ENCODE results near the gene TP53BP2. TPM values are rescaled to one million over a fixed set of nuclear protein-coding genes. Genes with fewer than 3 reads are reported as not detected.
A peak's percentile ranks its signal among the peaks of the same experiment; 100 is the strongest.

TP53BP2 gene
- polyA plus RNA-seq, 1 donor from 2014 or later = 25.2 TPM

DNA sequence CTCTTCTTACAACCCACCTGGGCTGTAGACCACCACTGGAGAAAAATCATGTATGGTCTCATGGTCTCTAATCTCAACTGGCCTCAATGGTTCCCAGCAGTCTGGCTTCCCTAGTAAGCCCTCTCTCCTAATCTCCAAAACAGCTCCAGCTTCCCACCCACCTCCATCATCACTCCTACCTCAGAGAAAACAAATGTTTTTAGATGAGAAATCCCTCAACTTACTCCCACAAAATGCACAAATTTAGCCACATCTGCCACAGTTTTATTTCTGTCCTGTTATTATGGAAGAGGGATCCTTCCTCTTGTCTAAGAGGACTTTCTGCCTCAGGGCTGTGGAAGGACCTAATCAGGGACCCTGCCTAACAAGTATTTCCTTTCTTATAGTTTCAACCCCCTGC is 32.1 kb downstream of the TP53BP2 start:
- Histone ChIP-seq H2AFZ (ENCODE audit: low read depth, low read length) (no peak overlapping the region), H3K9ac (ENCODE audit: low read length) (no peak overlapping the region), H3K79me2 (replicated peaks; ENCODE audit: insufficient read depth, low read length) (no peaks in the 10 kb centered on the region), H3K27ac (ENCODE audit: low read length) (no peak overlapping the region), H3K36me3 (ENCODE audit: insufficient read depth, low read length) (no peaks in the 10 kb centered on the region), H3K4me3 (ENCODE audit: low read length) (no peak overlapping the region), H3K27me3 (ENCODE audit: insufficient read depth, low read depth, low read length) (no peaks in the 10 kb centered on the region), H4K20me1 (ENCODE audit: insufficient read depth) (no peaks in the 10 kb centered on the region), H3K9me3 (ENCODE audit: low read length) (no peaks in the 10 kb centered on the region), H3K4me2 (ENCODE audit: low read length) (no peak overlapping the region), H3K9me2 (ENCODE audit: insufficient read depth, low read length) (no peaks in the 10 kb centered on the region), H3F3A (ENCODE audit: insufficient read depth, low read length, poor library complexity, severe bottlenecking) (no peaks in the 10 kb centered on the region)
- TF ChIP-seq RAD21 (conservative IDR thresholded peaks at IDR 0.05) = no peak
- no peak for TF ChIP-seq TAF1 (IDR thresholded peaks at IDR 0.05; ENCODE audit: low read depth)
- TF ChIP-seq MXI1 (conservative IDR thresholded peaks at IDR 0.05; ENCODE audit: poor library complexity, severe bottlenecking) = no peak
- no peak for TF ChIP-seq POLR2AphosphoS5 (IDR thresholded peaks at IDR 0.05)
- TF ChIP-seq REST (IDR thresholded peaks at IDR 0.05; ENCODE audit: borderline replicate concordance) = no peak
- TF ChIP-seq EP300 (conservative IDR thresholded peaks at IDR 0.05; ENCODE audit: poor library complexity, severe bottlenecking) = no peak
- no peak for TF ChIP-seq EZH2 (IDR thresholded peaks at IDR 0.05; ENCODE audit: borderline replicate concordance, insufficient read depth, low read length, poor library complexity, severe bottlenecking)
- no peak for TF ChIP-seq SMC3 (conservative IDR thresholded peaks at IDR 0.05; ENCODE audit: poor library complexity)
- TF ChIP-seq, protein P1, sequence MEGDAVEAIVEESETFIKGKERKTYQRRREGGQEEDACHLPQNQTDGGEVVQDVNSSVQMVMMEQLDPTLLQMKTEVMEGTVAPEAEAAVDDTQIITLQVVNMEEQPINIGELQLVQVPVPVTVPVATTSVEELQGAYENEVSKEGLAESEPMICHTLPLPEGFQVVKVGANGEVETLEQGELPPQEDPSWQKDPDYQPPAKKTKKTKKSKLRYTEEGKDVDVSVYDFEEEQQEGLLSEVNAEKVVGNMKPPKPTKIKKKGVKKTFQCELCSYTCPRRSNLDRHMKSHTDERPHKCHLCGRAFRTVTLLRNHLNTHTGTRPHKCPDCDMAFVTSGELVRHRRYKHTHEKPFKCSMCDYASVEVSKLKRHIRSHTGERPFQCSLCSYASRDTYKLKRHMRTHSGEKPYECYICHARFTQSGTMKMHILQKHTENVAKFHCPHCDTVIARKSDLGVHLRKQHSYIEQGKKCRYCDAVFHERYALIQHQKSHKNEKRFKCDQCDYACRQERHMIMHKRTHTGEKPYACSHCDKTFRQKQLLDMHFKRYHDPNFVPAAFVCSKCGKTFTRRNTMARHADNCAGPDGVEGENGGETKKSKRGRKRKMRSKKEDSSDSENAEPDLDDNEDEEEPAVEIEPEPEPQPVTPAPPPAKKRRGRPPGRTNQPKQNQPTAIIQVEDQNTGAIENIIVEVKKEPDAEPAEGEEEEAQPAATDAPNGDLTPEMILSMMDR (IDR thresholded peaks at IDR 0.05; ENCODE audit: poor library complexity, severe bottlenecking) = no peak

- Histone ChIP-seq H3K36me3 (ENCODE audit: insufficient read depth, low read length) (peaks cover 7% of the 10 kb centered on the region), H3F3A (ENCODE audit: insufficient read depth, low read length, poor library complexity, severe bottlenecking) (no peaks in the 10 kb centered on the region), H3K9ac (ENCODE audit: low read length) (no peak overlapping the region), H3K4me2 (ENCODE audit: low read length) (no peak overlapping the region), H3K79me2 (replicated peaks; ENCODE audit: insufficient read depth, low read length) (no peaks in the 10 kb centered on the region), H4K20me1 (ENCODE audit: insufficient read depth) (no peaks in the 10 kb centered on the region), H2AFZ (ENCODE audit: low read depth, low read length) (no peak overlapping the region), H3K9me3 (ENCODE audit: low read length) (no peaks in the 10 kb centered on the region), H3K9me2 (ENCODE audit: insufficient read depth, low read length) (no peaks in the 10 kb centered on the region), H3K27me3 (ENCODE audit: insufficient read depth, low read depth, low read length) (no peaks in the 10 kb centered on the region), H3K4me3 (ENCODE audit: low read length) (no peak overlapping the region), H3K27ac (ENCODE audit: low read length) (no peak overlapping the region)
- peak; percentile 90 for TF ChIP-seq RAD21 (conservative IDR thresholded peaks at IDR 0.05)
- no peak for TF ChIP-seq MXI1 (conservative IDR thresholded peaks at IDR 0.05; ENCODE audit: poor library complexity, severe bottlenecking)
- no peak for TF ChIP-seq POLR2AphosphoS5 (IDR thresholded peaks at IDR 0.05)
- peak; percentile 90 for TF ChIP-seq SMC3 (conservative IDR thresholded peaks at IDR 0.05; ENCODE audit: poor library complexity)
- TF ChIP-seq EZH2 (IDR thresholded peaks at IDR 0.05; ENCODE audit: borderline replicate concordance, insufficient read depth, low read length, poor library complexity, severe bottlenecking) = no peak
- TF ChIP-seq, protein P1 (IDR thresholded peaks at IDR 0.05; ENCODE audit: poor library complexity, severe bottlenecking) = peak; percentile 84
These were observed 34.1 kb downstream of the TP53BP2 start for GRCh38 chr1:223811634-223812101.

All from neural cell (in vitro differentiated cells).